Mesendoderm (in vitro differentiated cells): ENCODE data around the gene CLEC4F.

Experiments used
- DNase-seq: peaks from one replicate; pipeline ENCODE4 v3.0.0; 2013
- H2AK5ac ChIP-seq: 2 replicates; pipeline ENCODE4 v1.6.1; 2013; ENCODE audit warnings: low read length, inconsistent platforms
- H2BK120ac ChIP-seq: 2 replicates; pipeline ENCODE4 v1.6.1; 2013; ENCODE audit warnings: low read depth, mild to moderate bottlenecking, low read length, moderate library complexity, mixed read lengths
- H2BK15ac ChIP-seq: replicated peaks from 2 replicates; pipeline ENCODE4 v1.6.1; 2013; ENCODE audit warnings: low read depth, mild to moderate bottlenecking, moderate library complexity
- H2BK5ac ChIP-seq: 2 replicates; pipeline ENCODE4 v1.6.1; 2013; ENCODE audit warnings: low read length, inconsistent platforms
- H3K18ac ChIP-seq: 2 replicates; pipeline ENCODE4 v1.6.1; 2013; ENCODE audit warnings: mild to moderate bottlenecking, low read length, mixed read lengths
- H3K23ac ChIP-seq: one replicate; pipeline ENCODE4 v1.6.1; 2013; ENCODE audit warnings: low read length
- H3K27ac ChIP-seq: 2 replicates; pipeline ENCODE4 v1.5.1; 2013; ENCODE audit warnings: low read depth, mild to moderate bottlenecking, inconsistent platforms, low read length, moderate library complexity
- H3K27me3 ChIP-seq: 2 replicates; pipeline ENCODE4 v1.6.1; 2013; ENCODE audit warnings: low read length, control low read depth, mild to moderate bottlenecking, inconsistent platforms; ENCODE audit not compliant: insufficient read depth, poor library complexity
- H3K36me3 ChIP-seq: 2 replicates; pipeline ENCODE4 v1.6.1; 2013; ENCODE audit warnings: low read length, inconsistent platforms; ENCODE audit not compliant: control insufficient read depth, insufficient read depth
- H3K4ac ChIP-seq: one replicate; pipeline ENCODE4 v1.6.1; 2013; ENCODE audit warnings: low read depth, mild to moderate bottlenecking, low read length, moderate library complexity
- H3K4me1 ChIP-seq: 2 replicates; pipeline ENCODE4 v1.6.1; 2013; ENCODE audit warnings: low read depth, low read length, inconsistent platforms; ENCODE audit not compliant: control insufficient read depth
- H3K4me2 ChIP-seq: 2 replicates; pipeline ENCODE4 v1.6.1; 2013; ENCODE audit warnings: low read length
- H3K4me3 ChIP-seq: 2 replicates; pipeline ENCODE4 v1.5.1; 2013; ENCODE audit warnings: mild to moderate bottlenecking, low read length
- H3K56ac ChIP-seq: one replicate; pipeline ENCODE4 v1.6.1; 2013; ENCODE audit warnings: low read length
- H3K79me1 ChIP-seq: 2 replicates; pipeline ENCODE4 v1.6.1; 2013; ENCODE audit warnings: low read length, inconsistent platforms
- H3K79me2 ChIP-seq: 2 replicates; pipeline ENCODE4 v1.6.1; 2013; ENCODE audit warnings: mild to moderate bottlenecking, low read length; ENCODE audit not compliant: control insufficient read depth, insufficient read depth
- H3K9ac ChIP-seq: 2 replicates; pipeline ENCODE4 v1.6.1; 2013; ENCODE audit warnings: low read length, inconsistent platforms
- H4K5ac ChIP-seq: one replicate; pipeline ENCODE4 v1.6.1; 2013; ENCODE audit warnings: low read length
- H4K8ac ChIP-seq: one replicate; pipeline ENCODE4 v1.6.1; 2013; ENCODE audit warnings: low read depth, mild to moderate bottlenecking, control low read depth, low read length, moderate library complexity
- WGBS: extraction: QIAGEN DNeasy Blood & Tissue Kit; methylation state at CpG from one replicate; pipeline ENCODE4 v1.1.7; 2013; ENCODE audit warnings: low lambda C conversion rate, missing lambda C conversion rate; ENCODE audit not compliant: insufficient coverage; ENCODE audit errors: extremely low coverage; 5-methylcytosine and 5-hydroxymethylcytosine counted together

CLEC4F gene

GRCh38 chr2:70775141-70775540 lies 45.3 kb downstream of the CLEC4F start:
- H4K8ac ChIP-seq, result no peak overlapping the region
- H3K27me3 ChIP-seq, result no peaks in the 10 kb centered on the region
- H2AK5ac ChIP-seq, result no peak overlapping the region
- H3K4me2 ChIP-seq, result no peak overlapping the region
- H3K4me1 ChIP-seq, result no peaks in the 10 kb centered on the region
- no peak overlapping the region for H3K27ac ChIP-seq
- no CpG with 5 or more reads among the region's 2 CpGs for WGBS
- H3K23ac ChIP-seq, result no peak overlapping the region
- no peak overlapping the region for H2BK5ac ChIP-seq
- H3K18ac ChIP-seq, result no peak overlapping the region
- H3K56ac ChIP-seq, result no peak overlapping the region
- H3K36me3 ChIP-seq, result no peaks in the 10 kb centered on the region
- no peak for DNase-seq
- no peaks in the 10 kb centered on the region for H3K79me2 ChIP-seq
- no peak overlapping the region for H4K5ac ChIP-seq
- no peak overlapping the region for H3K9ac ChIP-seq
- H2BK15ac ChIP-seq, result no peak overlapping the region
- no peak overlapping the region for H2BK120ac ChIP-seq
- H3K4me3 ChIP-seq, result no peak overlapping the region
- no peak overlapping the region for H3K4ac ChIP-seq
- no peaks in the 10 kb centered on the region for H3K79me1 ChIP-seq

GRCh38 chr2:70772486-70773155 lies 47.8 kb downstream of the CLEC4F start:
- no peaks in the 10 kb centered on the region for H3K36me3 ChIP-seq
- H2BK15ac ChIP-seq, result no peak overlapping the region
- peaks cover 3% of the 10 kb centered on the region for H3K4me1 ChIP-seq
- no peak overlapping the region for H3K18ac ChIP-seq
- no peaks in the 10 kb centered on the region for H3K79me2 ChIP-seq
- no peak for DNase-seq
- no peak overlapping the region for H3K27ac ChIP-seq
- H3K27me3 ChIP-seq, result no peaks in the 10 kb centered on the region
- H3K4ac ChIP-seq, result no peak overlapping the region
- H2BK120ac ChIP-seq, result no peak overlapping the region
- no peak overlapping the region for H2BK5ac ChIP-seq
- no peak overlapping the region for H2AK5ac ChIP-seq
- no CpG with 5 or more reads among the region's 2 CpGs for WGBS
- H3K4me2 ChIP-seq, result no peak overlapping the region
- no peak overlapping the region for H3K23ac ChIP-seq
- H4K5ac ChIP-seq, result no peak overlapping the region
- no peak overlapping the region for H4K8ac ChIP-seq
- no peak overlapping the region for H3K9ac ChIP-seq
- H3K79me1 ChIP-seq, result no peaks in the 10 kb centered on the region
- no peak overlapping the region for H3K56ac ChIP-seq
- H3K4me3 ChIP-seq, result no peak overlapping the region

- no peak for DNase-seq
- Histone ChIP-seq H3K79me1 (peaks cover 1% of the 10 kb centered on the region), H3K9ac (no peak overlapping the region), H3K36me3 (no peaks in the 10 kb centered on the region), H4K5ac (no peak overlapping the region), H2BK15ac (no peak overlapping the region), H3K4ac (no peak overlapping the region), H3K4me3 (no peak overlapping the region), H3K27ac (no peak overlapping the region), H2BK5ac (no peak overlapping the region), H3K23ac (no peak overlapping the region), H3K4me1 (peaks cover 4% of the 10 kb centered on the region), H3K27me3 (no peaks in the 10 kb centered on the region), H3K56ac (no peak overlapping the region), H3K79me2 (peaks cover 2% of the 10 kb centered on the region), H4K8ac (no peak overlapping the region), H2AK5ac (no peak overlapping the region), H3K4me2 (no peak overlapping the region), H2BK120ac (no peak overlapping the region), H3K18ac (no peak overlapping the region)
- no CpG with 5 or more reads among the region's 2 CpGs for WGBS
Measured at GRCh38 chr2:70771446-70771845, 49.0 kb downstream of the CLEC4F start.

GRCh38 chr2:70769450-70769849 lies 50.9 kb downstream of the CLEC4F start:
- H3K27me3 ChIP-seq, result no peaks in the 10 kb centered on the region
- H4K5ac ChIP-seq, result no peak overlapping the region
- peaks cover 2% of the 10 kb centered on the region for H3K79me1 ChIP-seq
- no peak overlapping the region for H3K23ac ChIP-seq
- no peak overlapping the region for H2BK5ac ChIP-seq
- no peak overlapping the region for H3K9ac ChIP-seq
- H4K8ac ChIP-seq, result no peak overlapping the region
- DNase-seq, result no peak
- H2AK5ac ChIP-seq, result no peak overlapping the region
- H3K4ac ChIP-seq, result no peak overlapping the region
- H3K79me2 ChIP-seq, result peaks cover 17% of the 10 kb centered on the region
- no peak overlapping the region for H3K4me2 ChIP-seq
- no peak overlapping the region for H3K4me3 ChIP-seq
- WGBS, result no CpG with 5 or more reads among the region's 2 CpGs
- H2BK15ac ChIP-seq, result no peak overlapping the region
- no peak overlapping the region for H3K56ac ChIP-seq
- no peak overlapping the region for H3K27ac ChIP-seq
- no peak overlapping the region for H3K18ac ChIP-seq
- no peak overlapping the region for H2BK120ac ChIP-seq
- peaks cover 4% of the 10 kb centered on the region for H3K4me1 ChIP-seq
- no peaks in the 10 kb centered on the region for H3K36me3 ChIP-seq

DNA sequence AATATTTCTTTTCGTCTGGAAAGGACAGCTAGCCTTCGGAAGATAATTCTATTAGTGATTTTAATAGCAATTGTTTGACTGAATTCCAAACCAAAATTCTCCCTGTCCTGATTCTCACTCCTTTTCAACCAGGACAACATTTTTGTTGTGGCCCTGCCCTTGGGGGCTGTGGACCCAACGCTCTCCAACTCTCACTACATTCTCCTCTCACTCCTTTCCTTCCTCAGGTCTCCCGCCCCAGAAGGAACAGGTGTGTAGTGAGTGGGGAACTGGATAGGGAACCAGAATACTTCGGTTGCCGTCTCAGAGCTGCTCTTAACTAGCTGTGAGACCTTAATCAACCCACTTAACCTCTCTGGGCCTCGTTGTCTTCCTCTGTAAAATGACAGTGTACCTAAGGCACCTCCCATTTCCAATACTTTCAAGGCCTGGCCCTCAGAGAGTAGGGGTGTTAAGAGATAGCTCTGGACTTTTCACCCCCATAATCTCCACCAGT lies 51.8 kb downstream of the CLEC4F start:
- Histone ChIP-seq H3K4me1 (peaks cover 4% of the 10 kb centered on the region), H3K9ac (no peak overlapping the region), H3K79me1 (peaks cover 4% of the 10 kb centered on the region), H3K56ac (peak overlapping the region; percentile 72), H3K4me3 (no peak overlapping the region), H3K27me3 (no peaks in the 10 kb centered on the region), H2BK120ac (no peak overlapping the region), H3K18ac (no peak overlapping the region), H2AK5ac (no peak overlapping the region), H3K27ac (no peak overlapping the region), H2BK5ac (no peak overlapping the region), H4K8ac (no peak overlapping the region), H3K79me2 (peaks cover 24% of the 10 kb centered on the region), H3K4me2 (no peak overlapping the region), H3K36me3 (no peaks in the 10 kb centered on the region), H4K5ac (no peak overlapping the region), H2BK15ac (peak overlapping the region; percentile 28), H3K23ac (no peak overlapping the region), H3K4ac (no peak overlapping the region)
- DNase-seq, result peak; percentile 28
- WGBS, result no CpG with 5 or more reads among the region's 7 CpGs
